ENCODE measurements around the gene OR10G4. TPM values are rescaled to one million over a fixed set of nuclear protein-coding genes. Genes with fewer than 3 reads are reported as not detected.

Gene OR10G4, protein sequence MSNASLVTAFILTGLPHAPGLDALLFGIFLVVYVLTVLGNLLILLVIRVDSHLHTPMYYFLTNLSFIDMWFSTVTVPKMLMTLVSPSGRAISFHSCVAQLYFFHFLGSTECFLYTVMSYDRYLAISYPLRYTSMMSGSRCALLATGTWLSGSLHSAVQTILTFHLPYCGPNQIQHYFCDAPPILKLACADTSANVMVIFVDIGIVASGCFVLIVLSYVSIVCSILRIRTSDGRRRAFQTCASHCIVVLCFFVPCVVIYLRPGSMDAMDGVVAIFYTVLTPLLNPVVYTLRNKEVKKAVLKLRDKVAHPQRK
- not detected in 2 replicates for total RNA-seq

DNA sequence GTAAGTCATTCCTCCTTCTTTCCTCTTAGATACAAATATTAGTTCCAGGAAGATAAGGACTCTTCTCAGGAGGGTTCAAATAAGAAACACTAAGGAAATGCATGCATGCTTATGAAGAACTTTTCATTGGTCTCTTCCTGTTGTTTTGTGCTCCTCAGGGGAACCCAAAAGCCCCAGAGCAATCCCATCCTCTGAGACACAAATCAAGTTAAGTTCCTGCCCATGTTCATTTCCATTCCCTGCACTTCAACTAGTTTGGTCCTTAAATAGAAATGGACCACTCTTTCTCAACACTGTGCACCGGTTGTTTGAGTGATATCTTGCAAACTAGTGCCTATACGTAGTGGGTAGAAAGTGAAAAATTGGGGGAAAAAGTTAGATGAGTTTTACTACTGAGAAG, at the start of gene OR10G4:
OR10G4 (plus strand) TSS at position 301 of the 400 bp plus-strand sequence. CDS start 2,578 bp downstream, outside the sequence.

DNA sequence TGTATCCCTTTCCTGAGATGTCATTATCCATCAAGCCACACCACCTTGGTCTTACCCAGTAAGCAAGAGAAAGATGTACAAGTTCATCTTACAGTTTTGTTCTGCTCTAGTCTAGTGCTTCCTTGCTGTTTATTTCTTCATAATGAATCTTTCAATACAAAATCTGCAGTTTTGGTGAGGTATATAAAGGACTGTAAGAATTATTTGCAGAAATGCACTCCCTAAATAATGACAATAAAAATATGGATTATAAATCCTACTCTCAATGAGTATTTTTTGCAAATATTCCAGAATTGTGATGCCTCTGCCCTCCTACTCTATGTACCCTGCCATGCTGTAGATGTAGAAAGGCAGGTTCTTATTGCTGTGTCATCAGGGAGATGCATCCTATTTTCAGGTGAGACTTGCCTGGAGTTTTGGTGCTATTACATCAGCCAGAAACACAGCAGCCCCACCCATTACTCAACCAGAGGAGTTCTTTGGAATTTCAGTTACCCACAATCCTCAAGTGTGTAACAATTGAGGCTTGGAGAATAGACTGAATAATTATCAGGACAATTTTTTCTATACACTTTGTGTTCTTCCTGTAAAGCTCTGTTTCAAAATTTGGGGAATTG, 35.0 kb upstream of the OR10G4 start, which contains the start of gene OR10S1:
OR10S1 (minus strand) TSS at position 51 of the 617 bp plus-strand sequence. CDS start 117 bp downstream, outside the sequence.

DNA sequence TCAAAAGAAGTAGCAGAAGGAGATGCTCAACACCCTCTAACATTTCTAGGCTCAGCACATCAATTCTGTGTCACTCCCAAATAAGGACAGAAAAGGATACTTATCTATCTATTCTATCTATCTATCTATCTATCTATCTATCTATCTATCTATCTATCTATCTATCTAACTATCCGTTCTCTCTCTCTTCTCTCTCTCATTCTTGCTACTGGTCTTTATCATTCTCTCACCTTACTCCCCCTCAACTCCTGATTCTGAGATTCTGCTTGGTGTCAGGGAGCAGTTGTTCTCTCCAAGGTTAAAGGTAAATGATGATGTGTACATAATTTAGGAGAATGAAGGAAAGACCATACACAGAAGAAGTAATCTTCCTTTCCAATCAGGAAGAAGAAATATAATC, 17.7 kb upstream of the OR10G4 start, which contains the start of gene OR10G6:
OR10G6 (minus strand) TSS at position 43 of the 400 bp plus-strand sequence; CDS start at position 43, 0 bp downstream.

DNA sequence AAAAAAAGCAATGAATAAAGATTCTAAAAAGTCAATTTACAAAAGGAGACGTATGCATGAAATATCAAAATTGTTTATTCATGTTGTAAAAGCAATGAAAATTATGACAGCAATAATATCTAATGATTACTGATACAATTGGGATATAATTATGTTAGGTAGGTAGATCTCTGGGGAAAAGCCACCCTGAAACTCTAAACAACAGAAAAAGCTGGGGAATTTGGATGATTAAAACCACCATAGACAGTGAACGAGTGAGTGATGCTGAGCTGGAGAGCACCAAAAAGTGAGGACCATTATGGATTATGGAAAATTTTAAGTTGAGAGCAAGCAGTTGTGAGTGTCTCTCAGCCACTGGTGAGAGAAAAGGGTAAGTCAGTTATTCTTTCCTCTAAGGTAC, 13.7 kb downstream of the OR10G4 start, which contains the start of gene OR10G8:
OR10G8 (plus strand) TSS at position 301 of the 400 bp plus-strand sequence. CDS start 2,825 bp downstream, outside the sequence.

DNA sequence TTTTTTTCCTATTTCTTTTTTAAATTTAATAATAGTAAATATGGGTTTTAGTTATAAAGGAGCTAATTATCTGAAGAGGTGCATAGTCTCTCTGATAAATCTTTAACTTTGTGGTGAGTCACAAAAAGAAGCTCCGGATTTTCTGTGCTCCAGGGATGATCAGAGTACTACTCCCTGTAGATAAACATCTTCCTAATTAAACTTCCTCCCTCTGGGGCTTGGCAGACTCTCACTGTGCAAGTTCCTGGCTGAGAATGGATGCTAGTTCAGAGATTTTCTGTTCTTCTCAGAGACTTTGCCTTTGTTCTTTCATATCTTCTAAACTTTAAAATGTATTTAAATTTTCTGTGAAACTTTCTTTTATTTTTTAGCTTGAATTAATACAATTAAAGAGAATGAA, 28.5 kb downstream of the OR10G4 start, which contains the start of gene OR10G7:
OR10G7 (minus strand) TSS at position 72 of the 400 bp plus-strand sequence. CDS start 2,324 bp downstream, outside the sequence.

Other genes with a start within 250 kb of the OR10G4 start
- not detected in 2 replicates for gene OR6M1, start 206.6 kb upstream of the OR10G4 start, total RNA-seq
- gene TMEM225, start 127.3 kb upstream of the OR10G4 start, total RNA-seq: not detected in 2 replicates
- gene OR8D4, start 110.8 kb upstream of the OR10G4 start, total RNA-seq: not detected in 2 replicates
- not detected in 2 replicates for gene OR4D5, start 73.4 kb upstream of the OR10G4 start, total RNA-seq
- gene OR6T1, start 69.2 kb upstream of the OR10G4 start, total RNA-seq: not detected in 2 replicates
- not detected in 2 replicates for gene OR10S1, start 35.2 kb upstream of the OR10G4 start, total RNA-seq
- gene OR10G6, start 17.8 kb upstream of the OR10G4 start, total RNA-seq: not detected in 2 replicates
- gene OR10G9, start 10.0 kb downstream of the OR10G4 start, total RNA-seq: not detected in 2 replicates
- not detected in 2 replicates for gene OR10G8, start 13.8 kb downstream of the OR10G4 start, total RNA-seq
- gene OR10G7, start 28.3 kb downstream of the OR10G4 start, total RNA-seq: not detected in 2 replicates
- gene VWA5A, start 102.5 kb downstream of the OR10G4 start, total RNA-seq: 65.7 and 134 TPM in 2 replicates
- not detected in 2 replicates for gene OR10D3, start 170.3 kb downstream of the OR10G4 start, total RNA-seq
- gene OR8G1, start 228.1 kb downstream of the OR10G4 start, total RNA-seq: not detected in 2 replicates
- not detected in 2 replicates for gene OR8G5, start 243.4 kb downstream of the OR10G4 start, total RNA-seq

Data from epithelial cell of alveolus of lung (primary cell).